Loucy (cell line): ENCODE measurements around the gene RNF224.
A peak's percentile ranks its signal among the peaks of the same experiment; 100 is the strongest.

Source experiments
- H2AFZ ChIP-seq: fragments of 200-600 bp; sonication (generic); 2 replicates; pipeline ENCODE4 v1.6.0; 2016; ENCODE audit warnings: antibody characterized with exemption, mild to moderate bottlenecking, low read length, moderate library complexity
- H3F3A ChIP-seq: fragments of 200-600 bp; 2 replicates; pipeline ENCODE4 v1.6.0; 2016; ENCODE audit warnings: antibody characterized with exemption, low read depth, mild to moderate bottlenecking
- H3K27me3 ChIP-seq: fragments of 200-600 bp; sonication (generic); 2 replicates; pipeline ENCODE4 v1.6.1; 2014; ENCODE audit warnings: low read length, mild to moderate bottlenecking; ENCODE audit not compliant: insufficient read depth, poor library complexity, severe bottlenecking
- H3K36me3 ChIP-seq: fragments of 200-600 bp; sonication (generic); 2 replicates; pipeline ENCODE4 v1.6.1; 2016; ENCODE audit warnings: low read length; ENCODE audit not compliant: insufficient read depth
- H3K4me1 ChIP-seq: fragments of 200-600 bp; sonication (generic); 2 replicates; pipeline ENCODE4 v1.5.1; 2014; ENCODE audit warnings: low read length, mild to moderate bottlenecking; ENCODE audit not compliant: insufficient read depth, poor library complexity, severe bottlenecking
- H3K4me2 ChIP-seq: fragments of 200-600 bp; sonication (generic); 2 replicates; pipeline ENCODE4 v1.6.0; 2014; ENCODE audit warnings: antibody characterized with exemption, low read length, low read depth, mild to moderate bottlenecking; ENCODE audit not compliant: poor library complexity, severe bottlenecking
- H3K4me3 ChIP-seq: fragments of 200-600 bp; sonication (generic); 2 replicates; pipeline ENCODE4 v1.5.1; 2014; ENCODE audit warnings: low read length, mild to moderate bottlenecking, mixed read lengths; ENCODE audit not compliant: poor library complexity, severe bottlenecking
- H3K79me2 ChIP-seq: fragments of 200-600 bp; sonication (generic); 2 replicates; pipeline ENCODE4 v1.6.1; 2014; ENCODE audit warnings: low read length; ENCODE audit not compliant: insufficient read depth
- H3K9ac ChIP-seq: fragments of 200-600 bp; sonication (generic); 2 replicates; pipeline ENCODE4 v1.6.0; 2014; ENCODE audit warnings: mild to moderate bottlenecking, low read depth, low read length, moderate library complexity; ENCODE audit not compliant: poor library complexity, severe bottlenecking
- H3K9me2 ChIP-seq: fragments of 200-600 bp; sonication (generic); replicated peaks from 2 replicates; pipeline ENCODE4 v1.6.1; 2016; ENCODE audit warnings: low read depth, low read length, mixed read lengths
- H3K9me3 ChIP-seq: fragments of 200-600 bp; sonication (generic); 2 replicates; pipeline ENCODE4 v1.6.1; 2014; ENCODE audit warnings: mild to moderate bottlenecking, antibody characterized with exemption, low read length, low read depth; ENCODE audit not compliant: insufficient read depth
- H4K20me1 ChIP-seq: fragments of 200-600 bp; sonication (generic); 2 replicates; pipeline ENCODE4 v1.6.0; 2014; ENCODE audit warnings: antibody characterized with exemption, low read length, mild to moderate bottlenecking; ENCODE audit not compliant: insufficient read depth, poor library complexity, severe bottlenecking
- CTCF ChIP-seq: fragments of 200-600 bp; sonication (generic); conservative IDR thresholded peaks from 2 replicates; pipeline ENCODE4 v1.5.1; 2014; ENCODE audit warnings: mild to moderate bottlenecking, antibody characterized with exemption, low read length
- EZH2phosphoT487 ChIP-seq: fragments of 200-600 bp; IDR thresholded peaks from 2 replicates; pipeline ENCODE4 v1.6.1; 2018; ENCODE audit warnings: antibody characterized with exemption, mild to moderate bottlenecking, moderate library complexity, borderline replicate concordance

The RNF224 gene

GRCh38 chr9:137227054-137227852, at the start of gene RNF224:
TSS of gene RNF224 (plus strand) at chr9:137227502. CDS start at chr9:137228336, 834 bp downstream.
- no peaks in the 10 kb centered on the region for H3K9me3 ChIP-seq
- no peak within 1 kb of the TSS for H2AFZ ChIP-seq
- no peaks in the 10 kb centered on the region for H3K79me2 ChIP-seq
- TF ChIP-seq CTCF = peak; percentile 89
- no peak for TF ChIP-seq EZH2phosphoT487
- H4K20me1 ChIP-seq = no peaks in the 10 kb centered on the region
- peak within 1 kb of the TSS; percentile 36 for H3K9ac ChIP-seq
- no peaks in the 10 kb centered on the region for H3K27me3 ChIP-seq
- H3K4me2 ChIP-seq = no peak within 1 kb of the TSS
- H3F3A ChIP-seq = no peaks in the 10 kb centered on the region
- H3K9me2 ChIP-seq = no peaks in the 10 kb centered on the region
- H3K4me1 ChIP-seq = peaks cover 21% of the 10 kb centered on the region
- no peak within 1 kb of the TSS for H3K4me3 ChIP-seq
- no peaks in the 10 kb centered on the region for H3K36me3 ChIP-seq

- H3K4me2 ChIP-seq = no peak overlapping the region
Observed at GRCh38 chr9:137178201-137178938, 48.9 kb upstream of the RNF224 start.

More at GRCh38 chr9:137178201-137178938, 48.9 kb upstream of the RNF224 start:
- H3K36me3 ChIP-seq = peaks cover 21% of the 10 kb centered on the region; the same call in 1 of the 2 replicates
- H3K4me3 ChIP-seq = no peak overlapping the region
- no peaks in the 10 kb centered on the region for H4K20me1 ChIP-seq
- no peaks in the 10 kb centered on the region for H3K9me3 ChIP-seq
- no peaks in the 10 kb centered on the region for H3K9me2 ChIP-seq
- TF ChIP-seq EZH2phosphoT487 = no peak
- no peak for TF ChIP-seq CTCF
- no peaks in the 10 kb centered on the region for H3K79me2 ChIP-seq
- no peak overlapping the region for H2AFZ ChIP-seq
- H3K9ac ChIP-seq = no peak overlapping the region
- H3K4me1 ChIP-seq = no peaks in the 10 kb centered on the region
- no peaks in the 10 kb centered on the region for H3K27me3 ChIP-seq
- H3F3A ChIP-seq = no peaks in the 10 kb centered on the region
